Epithelial cell of proximal tubule (primary cell): ENCODE results near the gene ICAM5. TPM values are rescaled to one million over a fixed set of nuclear protein-coding genes. Genes with fewer than 3 reads are reported as not detected.

Source experiments
- DNase-seq: peaks from one replicate; pipeline ENCODE4 v3.0.0-alpha.2; 2011; ENCODE audit warnings: low read depth
- H3K4me3 ChIP-seq: 2 replicates; pipeline ENCODE4 v1.5.1; 2011; ENCODE audit warnings: low read depth, mild to moderate bottlenecking, low read length
- CTCF ChIP-seq: conservative IDR thresholded peaks from 2 replicates; pipeline ENCODE4 v1.5.1; 2012; ENCODE audit warnings: low read depth, mild to moderate bottlenecking, low read length
- total RNA-seq: library from RNA; depleted of rRNA; stranded (reverse); fragments of >200 nt; gene quantifications from 2 replicates; pipeline ENCODE4 v1.2.3, GENCODE V29; 2015

ICAM5 gene
- total RNA-seq, 1 donor from 2014 or later, result not detected

- no peak for TF ChIP-seq CTCF
- DNase-seq, result no peak
- H3K4me3 ChIP-seq, result no peak overlapping the region
These were observed 29.3 kb downstream of the ICAM5 start for GRCh38 chr19:10318807-10319682.

- H3K4me3 ChIP-seq, result no peak overlapping the region
- TF ChIP-seq CTCF, result no peak
- no peak for DNase-seq
These were observed 31.1 kb downstream of the ICAM5 start for GRCh38 chr19:10320602-10321416.

GRCh38 chr19:10321417-10321797, 31.7 kb downstream of the ICAM5 start:
- H3K4me3 ChIP-seq, result no peak overlapping the region
- TF ChIP-seq CTCF, result no peak
- no peak for DNase-seq

- DNase-seq, result no peak
- no peak for TF ChIP-seq CTCF
- H3K4me3 ChIP-seq, result no peak overlapping the region
These were observed 32.4 kb downstream of the ICAM5 start for GRCh38 chr19:10321874-10322835.

DNA sequence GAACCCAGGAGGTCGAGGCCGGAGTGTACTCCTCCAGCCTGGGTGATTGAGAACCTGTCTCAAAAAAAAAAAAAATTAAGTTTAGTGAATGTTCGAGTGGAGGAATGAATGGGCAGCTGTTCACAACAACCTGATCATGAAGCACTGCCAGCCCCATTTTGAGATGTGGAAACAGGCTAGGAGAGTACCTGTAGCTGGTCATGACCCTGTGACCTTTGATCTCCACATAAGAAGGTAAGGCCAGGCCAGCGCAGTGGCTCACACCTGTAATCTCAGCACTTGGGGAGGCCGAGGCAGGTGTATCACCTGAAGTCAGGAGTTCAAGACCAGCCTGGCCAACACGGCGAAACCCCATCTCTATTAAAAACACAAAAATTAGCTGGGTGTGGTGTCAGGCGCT, 36.0 kb downstream of the ICAM5 start:
- no peak overlapping the region for H3K4me3 ChIP-seq
- TF ChIP-seq CTCF, result no peak
- no peak for DNase-seq

DNA sequence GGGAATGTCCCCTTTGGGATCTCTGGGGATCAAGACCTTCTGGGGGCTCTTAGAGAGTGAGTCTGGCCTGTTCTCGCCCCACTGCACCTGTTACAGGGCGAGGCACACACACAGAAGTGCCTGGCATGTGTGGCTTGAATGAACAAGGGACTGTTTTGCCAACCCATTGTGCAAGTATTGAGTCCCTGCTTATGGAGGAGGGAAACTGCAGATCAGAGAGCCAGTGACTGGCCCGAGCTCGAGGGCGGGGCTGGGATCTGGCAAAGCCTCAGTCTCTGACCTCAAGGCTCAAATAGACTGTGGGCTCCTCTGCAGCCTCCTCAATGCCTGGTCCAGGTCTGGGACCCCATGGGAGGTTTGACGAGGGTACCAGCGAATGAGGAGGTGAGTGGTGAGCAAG, 38.0 kb downstream of the ICAM5 start:
- DNase-seq, result no peak
- no peak for TF ChIP-seq CTCF
- H3K4me3 ChIP-seq, result no peak overlapping the region
